Inferior parietal cortex (tissue), 1 donor: Measurements from ENCODE around the gene CCDC34.
"Not testable (repeated sequence)": the region's sequence is repeated elsewhere in the genome, so short reads cannot be mapped to it uniquely, and the experiment has no call there.

ENCODE experiments used
- DNase-seq: peaks from one replicate; pipeline ENCODE4 v3.0.0-alpha.2; 2016; ENCODE audit errors: extremely low spot score

CCDC34 gene

DNA sequence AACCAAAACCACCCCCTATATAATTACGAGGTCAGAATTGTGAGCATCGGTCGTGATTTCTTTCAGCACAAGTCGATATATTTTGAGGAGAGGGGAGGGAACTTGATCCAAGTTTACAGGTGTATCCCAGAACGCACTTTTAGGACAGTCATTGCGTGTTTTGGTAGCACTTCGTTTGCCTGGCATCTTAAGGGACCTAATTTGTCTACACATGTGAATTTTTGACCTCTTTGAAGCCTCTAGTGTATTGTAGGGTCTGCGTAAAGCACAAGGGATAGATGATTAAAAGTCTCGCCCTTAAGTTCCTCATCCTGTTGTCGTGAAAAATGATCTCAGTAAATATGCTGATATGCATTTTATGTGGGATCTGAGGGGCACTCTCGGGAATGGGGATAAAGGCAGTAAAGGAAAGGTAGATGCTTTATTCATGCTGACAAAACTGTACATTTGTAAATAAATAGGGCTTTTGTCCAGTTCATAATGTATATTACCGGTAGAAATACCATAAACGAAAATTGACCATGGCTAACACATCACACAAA lies 632 bp upstream of the CCDC34 start:
- no peak for DNase-seq

DNA sequence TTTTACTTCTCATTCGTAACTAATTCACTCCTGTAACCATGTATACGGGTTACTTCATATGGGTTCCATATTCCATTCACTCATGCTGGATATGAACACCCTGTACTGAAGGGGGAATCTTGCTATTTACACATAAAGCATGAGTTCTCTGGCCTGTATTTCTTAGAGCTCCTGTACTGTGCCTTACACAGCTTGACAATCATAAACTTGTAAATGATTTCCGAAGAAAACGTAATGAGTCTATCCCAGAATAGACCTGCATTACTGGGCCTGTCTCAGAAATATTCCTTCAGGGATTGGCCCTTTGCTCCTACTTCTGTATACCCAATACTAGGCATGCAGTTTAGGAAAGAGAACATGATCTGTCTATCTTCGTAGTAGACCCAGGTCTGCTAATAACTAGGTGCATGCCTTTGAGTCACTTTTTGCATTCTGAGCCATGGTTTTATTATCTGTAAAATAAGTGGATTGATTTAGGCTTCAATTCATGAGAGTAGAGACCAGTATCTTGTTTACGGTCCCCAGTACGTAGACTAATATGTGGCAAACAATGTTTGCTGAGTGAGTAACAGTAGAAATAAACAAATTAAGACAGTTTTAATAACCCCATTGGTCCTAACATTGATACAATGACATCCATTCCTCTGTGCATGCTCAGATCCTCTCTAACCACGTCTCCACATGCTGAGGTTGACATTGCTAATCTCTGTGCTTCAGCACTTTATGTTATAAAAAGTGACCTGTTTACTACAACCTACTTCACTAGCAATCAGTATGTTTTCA lies 1.2 kb downstream of the CCDC34 start:
- DNase-seq: no peak

- DNase-seq: no peak
Observed at GRCh38 chr11:27358296-27358695, 4.7 kb downstream of the CCDC34 start.

GRCh38 chr11:27357250-27357649 lies 5.8 kb downstream of the CCDC34 start:
- no peak for DNase-seq

DNA sequence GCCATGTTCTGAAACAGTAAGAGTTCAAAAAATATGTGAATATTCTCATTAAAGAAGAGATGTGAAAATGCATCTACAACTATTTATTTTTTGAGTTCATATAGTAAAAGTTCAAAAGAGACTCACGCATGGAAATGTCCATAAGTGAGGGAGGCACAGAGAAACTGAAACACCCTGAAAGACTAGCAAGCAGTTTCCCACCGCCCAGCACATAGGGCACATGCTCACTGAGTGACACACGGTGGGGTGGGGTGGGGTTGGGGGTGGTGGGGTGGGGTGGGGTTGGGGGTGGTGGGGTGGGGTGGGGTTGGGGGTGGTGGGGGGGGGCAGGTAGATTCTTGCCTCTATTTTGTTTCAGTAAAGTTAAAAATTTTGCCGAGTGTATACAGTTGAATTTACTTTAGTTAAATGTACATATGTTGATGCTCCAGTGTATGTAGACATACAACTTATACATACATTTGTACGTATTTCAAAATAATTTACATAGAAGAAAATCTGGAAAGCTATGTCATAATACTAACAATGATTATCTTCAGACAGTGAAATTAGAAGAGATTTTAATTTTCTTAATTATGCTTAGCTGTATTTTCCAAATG lies 6.3 kb downstream of the CCDC34 start:
- DNase-seq: no peak

DNA sequence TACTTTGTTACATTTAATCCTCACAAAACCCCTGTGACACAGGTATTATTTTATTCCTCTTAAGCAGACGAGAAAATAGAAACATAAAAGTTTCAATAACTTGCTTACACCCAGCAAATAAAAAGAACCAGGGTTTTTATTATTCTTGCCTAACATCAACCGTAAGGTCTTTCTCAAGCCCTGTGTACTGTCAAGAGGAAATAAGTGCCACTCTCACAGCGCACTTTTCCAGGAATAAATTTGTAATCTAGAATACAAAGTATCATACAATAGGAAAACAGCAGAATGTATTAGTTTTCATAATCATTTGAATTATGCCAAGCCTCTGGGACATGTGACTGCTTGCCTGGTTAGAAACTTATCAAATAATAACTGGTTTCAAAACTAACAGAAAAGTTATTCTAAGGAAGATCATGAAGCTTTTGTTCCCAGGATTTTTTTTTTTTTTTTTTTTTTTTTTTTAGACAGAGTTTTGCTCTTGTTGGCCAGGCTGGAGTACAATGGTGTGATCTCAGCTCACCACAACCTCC lies 7.4 kb downstream of the CCDC34 start:
- no peak for DNase-seq

- DNase-seq: no peak
Observed at GRCh38 chr11:27354359-27354965, 8.6 kb downstream of the CCDC34 start.

- no peak for DNase-seq
Observed at GRCh38 chr11:27353593-27354358, 9.2 kb downstream of the CCDC34 start.

- no peak for DNase-seq
Observed at GRCh38 chr11:27352781-27353180, 10.2 kb downstream of the CCDC34 start.

GRCh38 chr11:27350511-27350910 lies 12.5 kb downstream of the CCDC34 start:
- DNase-seq: no peak

- no peak for DNase-seq
Observed at GRCh38 chr11:27349919-27350318, 13.1 kb downstream of the CCDC34 start.

- no peak for DNase-seq
Observed at GRCh38 chr11:27348340-27348873, 14.6 kb downstream of the CCDC34 start.

DNA sequence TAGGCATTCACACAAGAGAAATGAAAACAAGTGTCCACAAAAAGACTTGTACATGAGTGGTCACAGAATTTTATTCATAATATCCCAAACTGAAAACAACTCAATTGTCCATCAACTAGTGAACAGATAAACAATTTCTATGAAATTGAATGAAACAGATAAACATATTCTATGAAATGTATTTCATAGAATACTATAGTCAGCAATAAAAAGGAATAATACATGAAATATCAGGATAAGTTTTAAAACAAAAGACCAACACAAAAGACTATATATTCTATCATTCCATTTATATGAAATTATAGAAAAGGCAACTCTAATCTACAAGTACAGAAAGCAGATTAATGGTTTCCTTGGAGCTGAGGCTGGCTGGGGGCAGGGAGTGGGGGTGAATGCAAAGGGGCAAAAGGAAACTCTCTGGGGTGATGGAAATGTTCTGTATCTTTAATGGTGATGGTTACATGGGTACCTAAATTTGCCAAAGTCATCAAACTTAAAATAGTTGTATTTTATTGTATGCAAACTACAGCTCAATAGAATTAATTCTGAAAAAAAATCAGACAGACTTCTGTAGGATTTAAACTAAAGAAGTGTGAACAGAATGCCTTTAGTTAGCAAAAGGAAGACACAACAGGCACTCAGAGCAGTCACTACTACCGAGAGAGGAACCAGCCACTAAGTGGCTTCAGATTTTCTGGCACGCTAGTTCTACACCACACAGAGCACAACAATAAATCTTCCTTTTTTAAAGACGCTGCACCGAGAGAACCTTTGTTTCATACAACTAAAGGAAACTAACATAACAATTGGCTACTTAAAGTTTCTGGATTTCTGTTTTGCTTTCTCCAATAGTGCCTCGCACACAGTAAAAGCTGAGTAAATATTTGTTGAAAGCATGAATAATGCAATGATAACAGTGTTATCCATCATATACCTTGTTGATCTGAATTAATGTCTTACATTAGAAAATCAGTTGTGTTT lies 15.4 kb downstream of the CCDC34 start:
- DNase-seq: no peak

DNA sequence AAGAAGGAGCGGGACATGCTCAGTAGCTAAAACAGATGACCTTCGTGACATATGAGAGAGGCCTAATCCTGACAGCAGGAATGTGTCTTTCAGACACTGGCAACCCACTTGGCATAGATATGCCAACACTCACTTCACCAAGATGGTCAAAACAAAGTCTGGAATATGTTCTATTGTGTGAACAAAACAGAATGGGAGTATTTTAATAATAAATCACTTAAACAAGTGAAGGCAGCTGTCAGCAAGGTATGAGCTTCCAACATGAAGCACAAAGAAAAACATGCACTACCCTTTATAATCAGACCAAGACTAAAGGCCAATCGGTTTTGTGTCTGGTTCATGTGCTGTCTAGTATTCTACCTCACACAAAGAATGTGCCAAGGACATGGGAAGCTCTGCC lies 23.1 kb downstream of the CCDC34 start:
- no peak for DNase-seq

DNA sequence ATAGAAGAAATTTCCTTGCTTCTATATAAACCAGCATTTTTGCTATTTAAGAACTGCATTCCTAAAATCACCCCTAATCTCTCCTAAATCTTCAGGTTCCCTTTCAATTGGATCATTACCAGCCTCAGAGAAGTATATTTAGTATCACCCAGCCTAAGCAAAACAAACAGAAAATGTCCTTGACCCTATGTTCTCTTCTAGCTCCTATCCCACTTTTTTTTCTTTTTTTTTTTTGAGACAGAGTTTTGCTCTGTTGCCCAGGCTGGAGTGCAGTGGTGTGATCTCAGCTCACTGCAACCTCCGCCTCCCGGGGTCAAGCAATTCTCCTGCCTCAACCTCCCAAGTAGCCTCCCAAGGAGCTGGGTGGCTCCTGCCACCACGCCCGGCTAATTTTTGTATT lies 28.3 kb downstream of the CCDC34 start:
- DNase-seq: not testable (repeated sequence)

DNA sequence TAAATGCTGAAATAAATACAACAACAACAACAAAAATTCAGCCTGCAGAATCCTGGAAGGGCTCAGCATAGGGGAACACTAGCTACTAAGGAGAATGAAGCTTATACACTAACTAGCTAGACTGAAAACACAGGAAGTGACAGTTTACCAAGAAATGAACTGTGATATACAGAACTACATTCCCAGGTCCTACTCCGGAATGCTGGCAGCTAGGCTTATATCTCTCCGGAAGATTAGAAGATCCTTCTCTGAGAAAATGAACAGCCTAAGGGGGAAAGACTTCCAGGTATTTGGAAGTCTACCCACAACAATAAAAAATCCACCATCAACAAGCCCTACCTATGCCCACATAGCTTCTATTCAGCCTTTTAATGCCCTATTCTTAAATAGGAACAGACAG lies 31.0 kb downstream of the CCDC34 start:
- no peak for DNase-seq

DNA sequence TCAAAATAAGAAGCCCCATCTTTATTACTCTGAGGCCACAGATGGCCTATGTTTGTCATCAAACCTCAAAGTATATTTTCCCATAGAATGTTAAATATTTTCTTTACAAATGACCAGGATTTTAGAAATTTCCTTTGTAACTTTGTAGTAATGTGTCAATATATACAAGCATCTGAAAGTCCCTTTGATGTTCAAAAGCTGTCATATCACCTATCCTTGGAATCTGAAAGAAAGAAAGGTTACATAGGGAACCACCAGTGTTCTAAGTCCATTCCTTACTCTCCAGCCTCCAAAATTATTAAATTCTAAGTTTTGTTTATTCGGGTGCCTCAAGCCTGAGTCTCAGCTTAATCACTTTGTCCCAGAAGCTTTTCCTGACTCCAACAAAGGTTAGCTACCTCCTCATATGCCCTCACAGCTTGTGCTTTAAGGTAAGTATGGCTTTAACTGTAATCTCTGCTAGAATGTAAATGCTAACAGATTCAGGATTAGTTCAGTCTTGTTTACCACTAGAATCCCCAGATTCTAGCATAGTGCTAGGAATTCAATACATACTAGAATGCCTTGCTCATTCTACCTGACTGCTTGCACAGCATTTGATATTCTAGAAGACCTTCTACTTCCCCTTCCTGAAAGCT lies 32.3 kb downstream of the CCDC34 start:
- DNase-seq: no peak

GRCh38 chr11:27329867-27330632 lies 33.0 kb downstream of the CCDC34 start:
- DNase-seq: no peak

- no peak for DNase-seq
Observed at GRCh38 chr11:27328614-27329013, 34.4 kb downstream of the CCDC34 start.
